CD14-positive monocyte (primary cell): Measurements from ENCODE around the gene ZNF683. TPM values are rescaled to one million over a fixed set of nuclear protein-coding genes. Genes with fewer than 3 reads are reported as not detected.
A peak's percentile ranks its signal among the peaks of the same experiment; 100 is the strongest.

Source experiments
- DNase-seq, 3 donors: peaks; one replicate each; pipeline ENCODE4 v3.0.0-alpha.2; 2011 to 2022
- H2AFZ ChIP-seq: 2 replicates; pipeline ENCODE4 v1.6.0; 2012; ENCODE audit warnings: mild to moderate bottlenecking, low read depth, low read length, inconsistent platforms; ENCODE audit not compliant: insufficient read depth, poor library complexity, severe bottlenecking
- H3K27ac ChIP-seq, 2 donors: 1 replicate in 1 of 2; 2 replicates in 1 of 2; pipeline ENCODE4 v1.5.1; 2012 to 2013; ENCODE audit warnings: low read length in 2 of 2, control low read depth in 1 of 2, inconsistent platforms in 1 of 2, low read depth in 1 of 2, mild to moderate bottlenecking in 1 of 2
- H3K27me3 ChIP-seq, 2 donors: one replicate each; pipeline versions ENCODE4 v1.6.0 to v1.6.1; 2011 to 2013; ENCODE audit warnings: low read length in 2 of 2; ENCODE audit not compliant: control insufficient read depth in 2 of 2, insufficient read depth in 2 of 2
- H3K36me3 ChIP-seq, 2 donors: replicated peaks in 1 of 2; 1 replicate in 1 of 2; 2 replicates in 1 of 2; pipeline versions ENCODE4 v1.5.1 to v1.6.1; 2012 to 2013; ENCODE audit warnings: low read length in 2 of 2, control low read depth in 1 of 2, inconsistent platforms in 1 of 2, mild to moderate bottlenecking in 1 of 2; ENCODE audit not compliant: insufficient read depth in 2 of 2, control insufficient read depth in 1 of 2
- H3K4me1 ChIP-seq, 2 donors: 1 replicate in 1 of 2; 2 replicates in 1 of 2; pipeline versions ENCODE4 v1.5.1 to v1.6.1; 2012 to 2013; ENCODE audit warnings: low read length in 2 of 2, control low read depth in 1 of 2, inconsistent platforms in 1 of 2, mild to moderate bottlenecking in 1 of 2, moderate library complexity in 1 of 2; ENCODE audit not compliant: insufficient read depth in 2 of 2, control insufficient read depth in 1 of 2
- H3K4me2 ChIP-seq: replicated peaks from 2 replicates; pipeline ENCODE3; 2012; ENCODE audit warnings: low read length, moderate library complexity, mild to moderate bottlenecking; ENCODE audit not compliant: poor library complexity, severe bottlenecking; ENCODE audit errors: extremely low read depth
- H3K4me3 ChIP-seq, 3 experiments: fragments of 200-600 bp in 1 of 3; sonication (generic) in 1 of 3; replicated peaks in 1 of 3; 1 replicate in 2 of 3; 2 replicates in 1 of 3; pipeline ENCODE4 v1.5.1; 2011 to 2013; ENCODE audit warnings: low read length in 3 of 3, mild to moderate bottlenecking in 3 of 3, control low read depth in 2 of 3, low read depth in 2 of 3, inconsistent platforms in 1 of 3, moderate library complexity in 1 of 3
- H3K79me2 ChIP-seq: 2 replicates; pipeline ENCODE4 v1.6.0; 2012; ENCODE audit warnings: mild to moderate bottlenecking, control low read depth, inconsistent platforms, low read length, moderate library complexity; ENCODE audit not compliant: insufficient read depth
- H3K9ac ChIP-seq: 2 replicates; pipeline ENCODE4 v1.6.0; 2017; ENCODE audit warnings: low read length, mild to moderate bottlenecking; ENCODE audit not compliant: insufficient read depth, poor library complexity, severe bottlenecking
- H3K9me3 ChIP-seq, 2 donors: replicated peaks in 1 of 2; 1 replicate in 1 of 2; 2 replicates in 1 of 2; pipeline versions ENCODE4 v1.5.1 to v1.6.1; 2012 to 2013; ENCODE audit warnings: low read length in 2 of 2, control low read depth in 1 of 2; ENCODE audit not compliant: control insufficient read depth in 1 of 2, insufficient read depth in 1 of 2
- H4K20me1 ChIP-seq: 2 replicates; pipeline ENCODE4 v1.6.0; 2012; ENCODE audit warnings: mild to moderate bottlenecking, low read length, control low read depth, moderate library complexity; ENCODE audit not compliant: insufficient read depth
- H3K27ac Mint-ChIP-seq, 7 donors: one replicate each; pipeline ENCODE4 v1.8.0; 2020; ENCODE audit warnings: mild to moderate bottlenecking in 7 of 7, mixed read lengths in 7 of 7, moderate library complexity in 6 of 7, inconsistent platforms in 2 of 7
- H3K27me3 Mint-ChIP-seq, 3 donors: one replicate each; pipeline ENCODE4 v1.8.0; 2021 to 2022; ENCODE audit warnings: low read depth in 3 of 3, mild to moderate bottlenecking in 3 of 3, mixed read lengths in 3 of 3, moderate library complexity in 3 of 3, inconsistent platforms in 1 of 3
- H3K36me3 Mint-ChIP-seq, 2 donors: one replicate each; pipeline ENCODE4 v1.8.0; 2020; ENCODE audit warnings: mixed read lengths in 2 of 2, inconsistent platforms in 1 of 2, mild to moderate bottlenecking in 1 of 2
- H3K4me1 Mint-ChIP-seq: one replicate; pipeline ENCODE4 v1.8.0; 2020; ENCODE audit warnings: mild to moderate bottlenecking, mixed read lengths
- H3K4me3 Mint-ChIP-seq, 2 donors: one replicate each; pipeline ENCODE4 v1.8.0; 2020; ENCODE audit warnings: mild to moderate bottlenecking in 2 of 2, mixed read lengths in 2 of 2, moderate library complexity in 1 of 2
- H3K9me3 Mint-ChIP-seq, 7 donors: one replicate each; pipeline ENCODE4 v1.8.0; 2020 to 2022; ENCODE audit warnings: mixed read lengths in 7 of 7, mild to moderate bottlenecking in 6 of 7, moderate library complexity in 6 of 7, inconsistent platforms in 2 of 7
- CTCF ChIP-seq: fragments of 200-600 bp; IDR thresholded peaks from one replicate; pipeline ENCODE4 v1.8.0; 2022; ENCODE audit warnings: antibody characterized with exemption, mild to moderate bottlenecking
- WGBS: methylation state at CpG from one replicate; pipeline ENCODE4 v1.1.5; 2013; ENCODE audit warnings: missing lambda C conversion rate; ENCODE audit not compliant: insufficient coverage; 5-methylcytosine and 5-hydroxymethylcytosine counted together
- intact Hi-C, 2 donors: fragments of 100-400 bp; cut with micrococcal nuclease; formaldehyde crosslinking; loops; one replicate each; pipeline versions ENCODE4 v1.15.0 to v1.15.1; 2023
- polyA plus RNA-seq, 3 donors: library from polyadenylated mRNA; depleted of rRNA in 1 of 3; unstranded in 2 of 3; stranded (reverse) in 1 of 3; fragments of 300-500 nt in 2 of 3; fragments of >200 nt in 1 of 3; fragmentation: Illumina TruSeq in 2 of 3; gene quantifications; 1 replicate in 2 of 3; 2 replicates in 1 of 3; pipeline ENCODE4 v1.2.3, GENCODE V29; 2012 to 2021

ZNF683 gene
- polyA plus RNA-seq, 3 donors: not detected

DNA sequence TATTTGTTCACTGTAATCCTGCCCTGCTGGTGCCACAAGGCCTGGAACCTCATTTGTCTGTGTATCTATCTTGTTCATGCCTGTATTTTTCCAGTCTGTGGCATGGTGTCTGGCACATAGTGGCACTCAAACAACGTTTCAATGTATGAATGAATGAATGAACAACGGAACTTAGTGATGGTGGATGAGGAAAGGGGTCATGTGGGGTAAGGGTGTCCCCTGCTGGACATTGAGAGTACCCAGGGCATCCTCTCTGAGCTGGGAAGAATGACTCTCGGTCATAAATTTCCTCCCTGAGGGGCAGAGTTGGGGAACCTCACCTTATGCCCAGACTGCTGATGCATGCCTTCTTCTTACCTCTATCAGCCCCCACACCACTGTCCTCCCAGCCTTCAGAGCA is 18.9 kb upstream of the ZNF683 start:
- no peak overlapping the region for H3K4me3 Mint-ChIP-seq
- Histone ChIP-seq H3K9me3 (no peaks in the 10 kb centered on the region), H3K27me3 (no peaks in the 10 kb centered on the region), H3K9ac (no peak overlapping the region), H3K27ac (no peak overlapping the region), H3K36me3 (no peaks in the 10 kb centered on the region), H3K4me2 (no peak overlapping the region), H3K79me2 (no peaks in the 10 kb centered on the region), H2AFZ (no peak overlapping the region), H3K4me1 (no peaks in the 10 kb centered on the region), H3K4me3 (no peak overlapping the region), H4K20me1 (no peaks in the 10 kb centered on the region)
- peaks cover 10% of the 10 kb centered on the region for H3K4me1 Mint-ChIP-seq
- 7% methylated on average over 3 of the region's 3 CpGs for WGBS
- peak; percentile 11 to 34 (median 25) for DNase-seq
- no peaks in the 10 kb centered on the region for H3K36me3 Mint-ChIP-seq
- H3K27me3 Mint-ChIP-seq: peaks cover 13 to 31% (median 14%) of the 10 kb centered on the region in 3 donors
- peaks cover 0 to 2% (median 0%) of the 10 kb centered on the region in 7 donors for H3K9me3 Mint-ChIP-seq
- intact Hi-C loops: no loop called here
- H3K27ac Mint-ChIP-seq: no peak overlapping the region
- TF ChIP-seq CTCF: peak; percentile 62

DNA sequence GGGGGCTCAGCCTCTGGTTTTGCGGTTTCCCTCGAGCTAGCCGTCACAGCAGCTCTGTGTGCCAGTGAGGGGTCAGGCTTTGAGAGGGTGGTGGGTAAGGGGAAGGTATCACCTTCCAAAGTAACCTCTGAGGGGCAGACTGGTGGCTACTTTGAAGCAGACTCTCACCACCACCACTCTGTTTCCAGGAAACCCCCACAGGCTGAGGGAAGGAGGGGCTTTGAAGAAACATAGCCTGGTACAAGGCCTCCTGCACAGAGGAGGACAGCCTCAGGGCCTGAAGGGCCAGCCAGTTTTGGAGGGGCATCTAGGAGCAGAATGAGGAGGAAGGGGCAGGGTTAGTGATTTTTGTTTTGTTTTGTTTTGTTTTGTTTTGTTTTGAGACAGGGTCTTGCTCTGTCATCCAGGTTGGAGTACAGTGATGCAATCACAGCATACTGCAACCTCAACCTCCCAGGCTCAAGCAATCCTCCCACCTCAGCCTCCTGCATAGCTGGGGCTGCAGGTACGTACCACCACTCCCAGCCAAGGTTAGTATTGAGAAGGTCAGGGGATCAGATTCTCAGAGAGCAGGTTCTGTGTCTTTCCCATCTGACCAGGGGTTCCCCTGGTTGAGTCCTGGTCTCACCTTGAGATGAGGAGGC is 17.2 kb upstream of the ZNF683 start:
- no peaks in the 10 kb centered on the region for H3K36me3 ChIP-seq
- no peak overlapping the region for H3K9ac ChIP-seq
- H3K27me3 ChIP-seq: no peaks in the 10 kb centered on the region
- no peaks in the 10 kb centered on the region for H3K36me3 Mint-ChIP-seq
- no peak overlapping the region for H3K4me2 ChIP-seq
- peaks cover 11 to 12% of the 10 kb centered on the region in 2 donors for H3K4me1 ChIP-seq
- no peaks in the 10 kb centered on the region for H3K9me3 ChIP-seq
- H3K9me3 Mint-ChIP-seq: peaks cover 0 to 2% (median 0%) of the 10 kb centered on the region in 7 donors
- no peak for DNase-seq
- no peak overlapping the region for H3K4me3 Mint-ChIP-seq
- peaks cover 24% of the 10 kb centered on the region for H3K4me1 Mint-ChIP-seq
- no peak for TF ChIP-seq CTCF
- no peak overlapping the region for H3K4me3 ChIP-seq
- WGBS: no CpG with 5 or more reads among the region's 4 CpGs
- no peak overlapping the region for H3K27ac ChIP-seq
- no peaks in the 10 kb centered on the region for H3K79me2 ChIP-seq
- H2AFZ ChIP-seq: no peak overlapping the region
- intact Hi-C loops: no loop called here
- peaks cover 10 to 32% (median 14%) of the 10 kb centered on the region in 3 donors for H3K27me3 Mint-ChIP-seq
- H3K27ac Mint-ChIP-seq: no peak overlapping the region
- H4K20me1 ChIP-seq: no peaks in the 10 kb centered on the region
